ENCODE measurements around the gene PLEKHG4B. TPM values are rescaled to one million over a fixed set of nuclear protein-coding genes. Genes with fewer than 3 reads are reported as not detected.

Gene PLEKHG4B
- total and polyA plus RNA-seq, 7 donors: 0.01 TPM; not detected in 6

DNA sequence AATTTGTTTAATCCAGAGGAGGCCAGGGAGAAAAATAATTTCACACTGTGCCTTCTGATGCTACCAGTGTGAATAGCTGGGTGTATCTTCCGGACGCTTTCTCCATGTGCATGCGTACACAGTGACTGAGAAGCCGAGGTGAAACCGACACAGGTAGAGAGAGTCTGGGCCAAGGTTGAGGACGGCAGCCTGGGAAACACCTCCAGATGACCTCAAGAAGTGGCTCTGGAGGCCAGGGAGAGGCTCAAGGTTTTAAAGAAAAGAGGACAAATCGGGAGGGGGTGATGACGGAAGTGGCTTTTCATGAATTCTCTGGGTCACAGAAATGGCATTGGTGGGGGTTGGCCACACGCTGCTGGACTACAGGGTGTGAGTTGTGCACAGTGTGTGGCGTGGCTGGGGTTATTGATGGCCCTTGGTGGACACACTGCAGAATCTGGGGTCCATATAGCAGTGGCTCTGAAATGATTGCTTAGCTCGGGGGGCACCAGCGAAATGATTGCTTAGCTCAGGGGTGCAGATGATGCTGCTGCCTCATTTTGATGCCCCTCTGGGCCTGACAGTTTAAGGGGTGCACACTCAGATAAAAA, 65.3 kb downstream of the PLEKHG4B start:
- WGBS, 3 donors: 92 to 93% (median 92%) methylated on average over 12 of the region's 12 CpGs

DNA sequence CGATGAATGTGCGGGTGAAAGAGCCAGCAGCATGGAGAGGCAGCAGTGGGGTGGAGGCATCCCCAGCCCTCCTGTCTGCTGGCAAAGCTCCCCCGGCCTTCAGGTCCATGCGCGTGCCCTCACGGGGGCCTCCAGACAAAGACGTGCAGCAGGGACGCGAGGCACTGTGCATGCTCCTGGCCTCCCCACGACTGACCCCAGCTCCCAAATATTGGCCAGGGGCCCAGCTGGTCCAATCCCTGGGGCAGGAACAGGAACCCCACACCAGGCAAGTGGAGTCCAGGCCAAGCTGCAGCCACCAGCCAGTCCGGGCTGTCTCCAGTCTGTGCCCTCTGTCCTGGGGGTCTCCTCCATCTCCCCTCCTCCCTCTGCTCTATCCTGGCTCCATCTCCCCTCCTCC, 65.8 kb downstream of the PLEKHG4B start:
- H3K9me3 ChIP-seq: no peaks in the 10 kb centered on the region
- WGBS, 3 donors: 74 to 86% (median 77%) methylated on average over 10 to 11 of the region's 11 CpGs
- peaks cover 0 to 16% (median 9%) of the 10 kb centered on the region in 3 donors for H3K27me3 ChIP-seq (ENCODE audit: insufficient read depth in 3 of 3, low read length in 2 of 3)
- H3K27ac ChIP-seq: no peak overlapping the region
- intact Hi-C loops (cut with DNase I): no loop called here
- no peaks in the 10 kb centered on the region for H3K36me3 ChIP-seq (ENCODE audit: insufficient read depth in 1 of 2, low read depth in 1 of 2)
- ATAC-seq (no peak), DNase-seq (no peak)
- no peak overlapping the region for H3K4me3 ChIP-seq
- H3K4me1 ChIP-seq: no peaks in the 10 kb centered on the region
- TF ChIP-seq CTCF (IDR thresholded peaks at IDR 0.05): no peak

More for the DNA sequence above, 65.3 kb downstream of the PLEKHG4B start:
- H3K4me1 ChIP-seq: no peaks in the 10 kb centered on the region
- H3K27me3 ChIP-seq (ENCODE audit: insufficient read depth in 3 of 3, low read length in 2 of 3): peaks cover 0 to 16% (median 9%) of the 10 kb centered on the region in 3 donors
- TF ChIP-seq CTCF (IDR thresholded peaks at IDR 0.05): no peak
- DNase-seq (no peak), ATAC-seq (no peak)
- no peaks in the 10 kb centered on the region for H3K36me3 ChIP-seq (ENCODE audit: insufficient read depth in 1 of 2, low read depth in 1 of 2)
- intact Hi-C loops (cut with DNase I): no loop called here
- H3K4me3 ChIP-seq: no peak overlapping the region
- H3K27ac ChIP-seq: no peak overlapping the region
- H3K9me3 ChIP-seq: no peaks in the 10 kb centered on the region

- whole genome bisulfite sequencing, 3 donors: 84 to 87% (median 86%) methylated on average over 14 to 17 of the region's 17 CpGs
- H3K27ac ChIP-seq: no peak overlapping the region
- no peak for TF ChIP-seq CTCF (IDR thresholded peaks at IDR 0.05)
- no peaks in the 10 kb centered on the region for H3K9me3 ChIP-seq
- intact Hi-C loops (cut with DNase I): no loop called here
- H3K4me1 ChIP-seq: no peaks in the 10 kb centered on the region
- H3K4me3 ChIP-seq: no peak overlapping the region
- no peak for DNase-seq
- no peaks in the 10 kb centered on the region for H3K36me3 ChIP-seq (ENCODE audit: insufficient read depth in 1 of 2, low read depth in 1 of 2)
- peaks cover 0 to 16% (median 9%) of the 10 kb centered on the region in 3 donors for H3K27me3 ChIP-seq (ENCODE audit: insufficient read depth in 3 of 3, low read length in 2 of 3)
- ATAC-seq: no peak
Observed at GRCh38 chr5:158807-159447, 67.0 kb downstream of the PLEKHG4B start.

- Histone ChIP-seq H3K9me3 (no peaks in the 10 kb centered on the region), H3K4me1 (no peaks in the 10 kb centered on the region), H3K27me3 (ENCODE audit: insufficient read depth in 3 of 3, low read length in 2 of 3) (peaks cover 0 to 16% (median 9%) of the 10 kb centered on the region in 3 donors), H3K36me3 (ENCODE audit: insufficient read depth in 1 of 2, low read depth in 1 of 2) (no peaks in the 10 kb centered on the region), H3K27ac (no peak overlapping the region), H3K4me3 (no peak overlapping the region)
- ATAC-seq (no peak), DNase-seq (no peak)
- WGBS, 3 donors: 65 to 68% (median 65%) methylated on average over 19 of the region's 19 CpGs
- no peak for TF ChIP-seq CTCF (IDR thresholded peaks at IDR 0.05)
- intact Hi-C loops (cut with DNase I): no loop called here
Observed at GRCh38 chr5:159448-160172, 67.6 kb downstream of the PLEKHG4B start.
